ENCODE data around the gene LAT.

The LAT gene

DNA sequence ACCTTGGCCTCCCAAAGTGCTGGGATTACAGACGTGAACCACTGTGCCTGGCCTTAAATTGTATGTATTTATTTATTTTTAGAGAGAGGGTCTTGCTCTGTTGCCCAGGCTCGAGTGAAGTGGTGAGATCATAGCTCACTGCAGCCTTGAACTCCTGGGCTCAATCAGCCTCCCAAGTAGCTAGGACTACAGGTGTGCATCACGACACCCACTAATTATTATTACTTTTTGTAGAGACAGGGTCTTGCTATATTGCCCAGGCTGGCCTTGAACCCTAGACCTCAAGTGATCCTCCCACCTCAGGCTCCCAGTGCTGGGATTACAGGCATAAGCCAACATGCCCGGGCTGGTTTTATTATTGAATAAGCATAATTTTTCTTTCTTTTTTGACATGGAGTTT, 38.2 kb upstream of the LAT start:
- H2AFZ ChIP-seq (ENCODE audit: low read length): no peak overlapping the region
- no CpG with 5 or more reads among the region's 4 CpGs for WGBS, 2 donors (ENCODE audit: extremely low coverage in 2 of 2, insufficient read length in 2 of 2, insufficient replicate concordance in 1 of 2)

DNA sequence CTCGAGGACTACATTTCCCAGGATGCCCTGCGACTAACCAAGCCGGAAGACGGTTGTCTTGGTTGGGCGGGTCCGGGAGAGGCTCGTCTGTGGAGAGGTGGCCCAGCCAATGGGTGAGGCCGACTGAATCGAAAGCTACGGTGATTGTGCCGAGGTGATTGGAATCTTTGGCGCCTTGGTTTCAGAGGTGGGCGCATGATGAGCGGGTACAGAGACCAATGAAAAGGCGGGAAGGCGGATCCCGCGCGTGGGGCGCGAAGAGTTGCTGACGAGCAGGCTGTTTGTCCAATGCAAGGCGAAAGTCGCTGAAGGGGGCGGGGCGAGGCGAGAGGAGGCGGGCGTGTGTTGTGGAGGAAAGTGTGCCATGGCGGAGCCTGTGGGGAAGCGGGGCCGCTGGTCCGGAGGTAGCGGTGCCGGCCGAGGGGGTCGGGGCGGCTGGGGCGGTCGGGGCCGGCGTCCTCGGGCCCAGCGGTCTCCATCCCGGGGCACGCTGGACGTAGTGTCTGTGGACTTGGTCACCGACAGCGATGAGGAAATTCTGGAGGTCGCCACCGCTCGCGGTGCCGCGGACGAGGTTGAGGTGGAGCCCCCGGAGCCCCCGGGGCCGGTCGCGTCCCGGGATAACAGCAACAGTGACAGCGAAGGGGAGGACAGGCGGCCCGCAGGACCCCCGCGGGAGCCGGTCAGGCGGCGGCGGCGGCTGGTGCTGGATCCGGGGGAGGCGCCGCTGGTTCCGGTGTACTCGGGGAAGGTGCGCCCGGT, 34.0 kb upstream of the LAT start, which contains the start of gene NFATC2IP:
TSS of gene NFATC2IP (plus strand) at position 290 of the 762 bp plus-strand sequence. CDS start at position 365, 75 bp downstream.
- H3K4ac ChIP-seq (ENCODE audit: low read length): peak within 1 kb of the TSS; percentile 76
- H2BK15ac ChIP-seq (ENCODE audit: low read length): peak within 1 kb of the TSS; percentile 67
- H3K14ac ChIP-seq (ENCODE audit: low read length): peak within 1 kb of the TSS; percentile 71
- H3K4me2 ChIP-seq (ENCODE audit: insufficient read depth, low read length, poor library complexity, severe bottlenecking): peak within 1 kb of the TSS; percentile 83
- peak within 1 kb of the TSS; percentile 97 for H2AFZ ChIP-seq (ENCODE audit: low read length)
- no peak within 1 kb of the TSS for H4K91ac ChIP-seq (ENCODE audit: low read depth, low read length, poor library complexity)
- peak within 1 kb of the TSS; percentile 85 for H3K23ac ChIP-seq (ENCODE audit: low read depth, low read length, poor library complexity)
- peak; percentile 99 for DNase-seq (ENCODE audit: low spot score)
- H3K18ac ChIP-seq (ENCODE audit: low read length): peak within 1 kb of the TSS; percentile 95
- H3K79me1 ChIP-seq (ENCODE audit: low read depth, low read length): peaks cover 6% of the 10 kb centered on the region
- peak within 1 kb of the TSS; percentile 85 to 91 for H3K4me3 ChIP-seq (ENCODE audit: low read length in 2 of 2)
- no peak within 1 kb of the TSS for H4K8ac ChIP-seq (ENCODE audit: low read depth, low read length)
- no peak within 1 kb of the TSS for H2BK12ac ChIP-seq (ENCODE audit: low read length)
- no peak within 1 kb of the TSS for H2BK120ac ChIP-seq (ENCODE audit: low read depth, low read length)
- H2BK5ac ChIP-seq (ENCODE audit: low read length): peak within 1 kb of the TSS; percentile 98
- no CpG with 5 or more reads among the region's 79 CpGs for WGBS, 2 donors (ENCODE audit: extremely low coverage in 2 of 2, insufficient read length in 2 of 2, insufficient replicate concordance in 1 of 2)
- H3K36me3 ChIP-seq (replicated peaks in 1 of 2; ENCODE audit: control insufficient read depth in 2 of 2, insufficient read depth in 2 of 2, low read length in 2 of 2): peaks cover 21 to 38% of the 10 kb centered on the region in 2 donors
- H3K27me3 ChIP-seq (ENCODE audit: control insufficient read depth in 3 of 3, insufficient read depth in 3 of 3, low read depth in 1 of 3, low read length in 3 of 3): no peaks in the 10 kb centered on the region
- H2AK5ac ChIP-seq (ENCODE audit: low read depth, low read length): peak within 1 kb of the TSS; percentile 37
- H3K9me3 ChIP-seq (replicated peaks in 1 of 2; ENCODE audit: control insufficient read depth in 2 of 2, insufficient read depth in 1 of 2, low read depth in 1 of 2, low read length in 2 of 2): no peaks in the 10 kb centered on the region
- peak within 1 kb of the TSS; percentile 82 for H3K27ac ChIP-seq (replicated peaks; ENCODE audit: low read length)
- peaks cover 8% of the 10 kb centered on the region in 2 donors for H3K4me1 ChIP-seq (ENCODE audit: control insufficient read depth in 2 of 2, insufficient read depth in 1 of 2, low read depth in 1 of 2, low read length in 2 of 2)
- peak within 1 kb of the TSS; percentile 94 for H3K9ac ChIP-seq (ENCODE audit: low read depth, low read length, poor library complexity)

More for the DNA sequence above, 38.2 kb upstream of the LAT start:
- H3K4ac ChIP-seq (ENCODE audit: low read length): no peak overlapping the region
- no peaks in the 10 kb centered on the region for H3K36me3 ChIP-seq (replicated peaks in 1 of 2; ENCODE audit: control insufficient read depth in 2 of 2, insufficient read depth in 2 of 2, low read length in 2 of 2)
- H3K4me2 ChIP-seq (ENCODE audit: insufficient read depth, low read length, poor library complexity, severe bottlenecking): no peak overlapping the region
- H3K9ac ChIP-seq (ENCODE audit: low read depth, low read length, poor library complexity): no peak overlapping the region
- no peaks in the 10 kb centered on the region for H3K27me3 ChIP-seq (ENCODE audit: control insufficient read depth in 3 of 3, insufficient read depth in 3 of 3, low read depth in 1 of 3, low read length in 3 of 3)
- no peak overlapping the region for H3K27ac ChIP-seq (replicated peaks; ENCODE audit: low read length)
- no peak overlapping the region for H3K14ac ChIP-seq (ENCODE audit: low read length)
- no peak for DNase-seq (ENCODE audit: low spot score)
- no peak overlapping the region for H4K91ac ChIP-seq (ENCODE audit: low read depth, low read length, poor library complexity)
- no peak overlapping the region for H2BK120ac ChIP-seq (ENCODE audit: low read depth, low read length)
- H3K18ac ChIP-seq (ENCODE audit: low read length): no peak overlapping the region
- no peak overlapping the region for H2BK15ac ChIP-seq (ENCODE audit: low read length)
- H3K23ac ChIP-seq (ENCODE audit: low read depth, low read length, poor library complexity): no peak overlapping the region
- no peak overlapping the region for H4K8ac ChIP-seq (ENCODE audit: low read depth, low read length)
- H2BK5ac ChIP-seq (ENCODE audit: low read length): no peak overlapping the region
- peaks cover 4% of the 10 kb centered on the region for H3K79me1 ChIP-seq (ENCODE audit: low read depth, low read length)
- H3K9me3 ChIP-seq (replicated peaks in 1 of 2; ENCODE audit: control insufficient read depth in 2 of 2, insufficient read depth in 1 of 2, low read depth in 1 of 2, low read length in 2 of 2): no peaks in the 10 kb centered on the region
- peaks cover 6% of the 10 kb centered on the region in 2 donors for H3K4me1 ChIP-seq (ENCODE audit: control insufficient read depth in 2 of 2, insufficient read depth in 1 of 2, low read depth in 1 of 2, low read length in 2 of 2)
- H3K4me3 ChIP-seq (ENCODE audit: low read length in 2 of 2): no peak overlapping the region
- H2BK12ac ChIP-seq (ENCODE audit: low read length): no peak overlapping the region
- H2AK5ac ChIP-seq (ENCODE audit: low read depth, low read length): no peak overlapping the region

DNA sequence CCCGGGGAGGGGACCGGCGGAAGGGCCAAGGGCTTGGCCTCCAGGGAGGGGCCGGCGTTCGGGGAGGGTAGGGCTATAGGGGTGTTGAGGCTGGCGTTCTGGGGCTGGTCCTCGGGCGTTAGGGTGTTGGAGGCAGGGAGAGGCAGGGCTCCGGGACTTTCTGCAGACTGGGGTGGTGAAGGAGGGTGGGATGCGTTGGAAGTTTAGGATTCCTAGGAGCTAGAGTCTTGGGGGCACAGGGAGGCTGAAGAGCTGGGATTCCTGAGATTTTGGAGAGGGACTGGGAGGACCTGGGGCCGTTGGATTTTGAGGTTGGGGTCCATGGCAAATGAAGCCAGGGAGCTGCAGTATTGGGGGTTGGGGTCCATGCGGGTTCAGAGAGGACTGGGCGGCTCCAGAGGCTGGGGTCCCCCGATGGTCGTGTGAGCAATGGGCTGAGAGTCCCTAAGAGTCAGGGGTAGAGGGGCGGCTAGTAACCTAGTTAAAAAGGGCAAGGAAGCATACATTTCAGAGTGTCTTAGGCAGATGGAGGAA, 33.4 kb upstream of the LAT start:
- DNase-seq (ENCODE audit: low spot score): no peak
- Histone ChIP-seq H2AK5ac (ENCODE audit: low read depth, low read length) (peak overlapping the region; percentile 37), H3K18ac (ENCODE audit: low read length) (peak overlapping the region; percentile 95), H3K14ac (ENCODE audit: low read length) (peak overlapping the region; percentile 71), H3K4me2 (ENCODE audit: insufficient read depth, low read length, poor library complexity, severe bottlenecking) (peak overlapping the region; percentile 83), H3K23ac (ENCODE audit: low read depth, low read length, poor library complexity) (peak overlapping the region; percentile 85), H3K9ac (ENCODE audit: low read depth, low read length, poor library complexity) (peak overlapping the region; percentile 94), H3K36me3 (replicated peaks in 1 of 2; ENCODE audit: control insufficient read depth in 2 of 2, insufficient read depth in 2 of 2, low read length in 2 of 2) (peaks cover 26 to 44% of the 10 kb centered on the region in 2 donors), H3K27me3 (ENCODE audit: control insufficient read depth in 3 of 3, insufficient read depth in 3 of 3, low read depth in 1 of 3, low read length in 3 of 3) (no peaks in the 10 kb centered on the region), H2BK120ac (ENCODE audit: low read depth, low read length) (no peak overlapping the region), H3K4ac (ENCODE audit: low read length) (no peak overlapping the region), H3K9me3 (replicated peaks in 1 of 2; ENCODE audit: control insufficient read depth in 2 of 2, insufficient read depth in 1 of 2, low read depth in 1 of 2, low read length in 2 of 2) (no peaks in the 10 kb centered on the region), H4K91ac (ENCODE audit: low read depth, low read length, poor library complexity) (no peak overlapping the region), H2BK15ac (ENCODE audit: low read length) (peak overlapping the region; percentile 67), H2BK5ac (ENCODE audit: low read length) (peak overlapping the region; percentile 98), H3K27ac (replicated peaks; ENCODE audit: low read length) (no peak overlapping the region), H3K79me1 (ENCODE audit: low read depth, low read length) (peaks cover 8% of the 10 kb centered on the region), H2AFZ (ENCODE audit: low read length) (peak overlapping the region; percentile 97), H3K4me1 (ENCODE audit: control insufficient read depth in 2 of 2, insufficient read depth in 1 of 2, low read depth in 1 of 2, low read length in 2 of 2) (peaks cover 6 to 7% of the 10 kb centered on the region in 2 donors), H2BK12ac (ENCODE audit: low read length) (no peak overlapping the region), H3K4me3 (ENCODE audit: low read length in 2 of 2) (peak overlapping the region; percentile 85 to 91), H4K8ac (ENCODE audit: low read depth, low read length) (no peak overlapping the region)
- no CpG with 5 or more reads among the region's 17 CpGs for WGBS, 2 donors (ENCODE audit: extremely low coverage in 2 of 2, insufficient read length in 2 of 2, insufficient replicate concordance in 1 of 2)

DNA sequence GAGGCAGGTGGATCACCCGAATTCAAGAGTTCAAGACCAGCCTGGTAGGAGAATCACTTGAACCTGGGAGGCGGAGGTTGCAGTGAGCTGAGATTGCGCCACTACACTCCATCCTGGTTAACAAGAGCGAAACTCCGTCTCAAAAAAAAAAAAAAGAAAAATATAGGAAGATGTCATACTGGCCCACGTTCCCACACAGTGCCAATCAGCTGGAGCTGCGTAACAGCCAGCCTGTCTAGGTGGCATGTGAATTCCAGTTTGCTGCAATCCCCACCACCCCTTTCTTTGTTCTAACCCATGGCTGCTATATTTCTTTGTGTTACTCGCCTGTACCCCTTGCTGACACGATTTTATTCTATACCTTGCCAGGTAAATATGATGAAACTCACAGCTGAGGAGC, 26.6 kb upstream of the LAT start:
- Histone ChIP-seq H2AK5ac (ENCODE audit: low read depth, low read length) (no peak overlapping the region), H3K27ac (replicated peaks; ENCODE audit: low read length) (no peak overlapping the region)

More for the DNA sequence above, 26.6 kb upstream of the LAT start:
- H2AFZ ChIP-seq (ENCODE audit: low read length): no peak overlapping the region
- peaks cover 6% of the 10 kb centered on the region for H3K79me1 ChIP-seq (ENCODE audit: low read depth, low read length)
- H2BK15ac ChIP-seq (ENCODE audit: low read length): no peak overlapping the region
- no peak for DNase-seq (ENCODE audit: low spot score)
- H3K36me3 ChIP-seq (replicated peaks in 1 of 2; ENCODE audit: control insufficient read depth in 2 of 2, insufficient read depth in 2 of 2, low read length in 2 of 2): peaks cover 57 to 96% of the 10 kb centered on the region in 2 donors
- H3K27me3 ChIP-seq (ENCODE audit: control insufficient read depth in 3 of 3, insufficient read depth in 3 of 3, low read depth in 1 of 3, low read length in 3 of 3): no peaks in the 10 kb centered on the region
- H3K4me1 ChIP-seq (ENCODE audit: control insufficient read depth in 2 of 2, insufficient read depth in 1 of 2, low read depth in 1 of 2, low read length in 2 of 2): no peaks in the 10 kb centered on the region
- no peak overlapping the region for H4K91ac ChIP-seq (ENCODE audit: low read depth, low read length, poor library complexity)
- H3K9me3 ChIP-seq (replicated peaks in 1 of 2; ENCODE audit: control insufficient read depth in 2 of 2, insufficient read depth in 1 of 2, low read depth in 1 of 2, low read length in 2 of 2): no peaks in the 10 kb centered on the region
- no peak overlapping the region for H3K23ac ChIP-seq (ENCODE audit: low read depth, low read length, poor library complexity)
- H3K14ac ChIP-seq (ENCODE audit: low read length): no peak overlapping the region
- no CpG with 5 or more reads among the region's 9 CpGs for WGBS, 2 donors (ENCODE audit: extremely low coverage in 2 of 2, insufficient read length in 2 of 2, insufficient replicate concordance in 1 of 2)
- H3K18ac ChIP-seq (ENCODE audit: low read length): no peak overlapping the region
- H2BK120ac ChIP-seq (ENCODE audit: low read depth, low read length): no peak overlapping the region
- H2BK12ac ChIP-seq (ENCODE audit: low read length): no peak overlapping the region
- H3K4me2 ChIP-seq (ENCODE audit: insufficient read depth, low read length, poor library complexity, severe bottlenecking): no peak overlapping the region
- H3K4ac ChIP-seq (ENCODE audit: low read length): no peak overlapping the region
- H3K4me3 ChIP-seq (ENCODE audit: low read length in 2 of 2): no peak overlapping the region
- no peak overlapping the region for H2BK5ac ChIP-seq (ENCODE audit: low read length)
- no peak overlapping the region for H3K9ac ChIP-seq (ENCODE audit: low read depth, low read length, poor library complexity)
- no peak overlapping the region for H4K8ac ChIP-seq (ENCODE audit: low read depth, low read length)
